HCT116 (cell line): ENCODE measurements around the gene IGFLR1. TPM values are rescaled to one million over a fixed set of nuclear protein-coding genes. Genes with fewer than 3 reads are reported as not detected.

Source experiments
- ATAC-seq: fragments of 200-7000 bp; cut with Tn5 transposase; 2 replicates; pipeline ENCODE4 v1.9.1; 2020; ENCODE audit warnings: mild to moderate bottlenecking, moderate library complexity
- BruUV-seq: library from RNA; stranded (reverse); fragments of 400-500 nt; replicated peaks from 2 replicates; lab custom pipeline; 2021; lab: Mats Ljungman, UMichigan
- CTCF ChIA-PET: fragments of 300-600 bp; sonication (Branson Sonifier 250); formaldehyde crosslinking; loops from one replicate; lab custom pipeline; 2021; ENCODE audit warnings: antibody characterized with exemption; lab: Charles Lee
- POLR2A ChIA-PET: fragments of 300-600, 350-600 bp; sonication (Branson Sonifier 250); formaldehyde crosslinking; loops from one replicate; lab custom pipeline; 2021; ENCODE audit warnings: antibody characterized with exemption; lab: Charles Lee
- RAD21 ChIA-PET, 2 experiments: fragments of 300-600 bp; sonication (Branson Sonifier 250); formaldehyde crosslinking; loops; one replicate each; lab custom pipeline; 2023; ENCODE audit warnings: low total read pairs in 2 of 2; ENCODE audit not compliant: uncharacterized antibody in 2 of 2, unreplicated experiment in 2 of 2, low non-redundant PET in 1 of 2; lab: Charles Lee
- DNase-seq: peaks from one replicate; pipeline ENCODE4 v3.0.0-alpha.2; 2010; ENCODE audit warnings: low read depth, low spot score
- H2AFZ ChIP-seq: fragments of 200-600 bp; shearing (Covaris generic), sonication (generic); 2 replicates; pipeline ENCODE4 v1.6.1; 2017; ENCODE audit warnings: low read depth, mixed run types, mixed read lengths, antibody characterized with exemption, low read length; ENCODE audit not compliant: poor library complexity, severe bottlenecking
- H3K27ac ChIP-seq: 2 replicates; pipeline ENCODE4 v1.5.1; 2012; ENCODE audit warnings: low read depth, low read length
- H3K27me3 ChIP-seq: fragments of 200-600 bp; sonication (generic); 2 replicates; pipeline ENCODE4 v1.6.1; 2016; ENCODE audit warnings: mixed run types, low read length, mixed read lengths; ENCODE audit not compliant: insufficient read depth
- H3K36me3 ChIP-seq, 2 experiments: fragments of 200-500 bp in 1 of 2; fragments of 200-600 bp in 1 of 2; sonication (Bioruptor generic) in 1 of 2; sonication (generic) in 1 of 2; 2 replicates each; pipeline versions ENCODE4 v1.5.1 to v1.6.1; 2014 to 2016; ENCODE audit warnings: low read length in 2 of 2, inconsistent platforms in 1 of 2, mixed read lengths in 1 of 2, mixed run types in 1 of 2; ENCODE audit not compliant: insufficient read depth in 2 of 2, control insufficient read depth in 1 of 2
- H3K4me1 ChIP-seq, 2 experiments: fragments of 200-600 bp in 1 of 2; sonication (generic) in 1 of 2; 2 replicates each; pipeline versions ENCODE4 v1.5.1 to v1.6.1; 2012 to 2017; ENCODE audit warnings: low read length in 2 of 2, inconsistent platforms in 1 of 2, mild to moderate bottlenecking in 1 of 2, mixed read lengths in 1 of 2, mixed run types in 1 of 2, moderate library complexity in 1 of 2; ENCODE audit not compliant: insufficient read depth in 2 of 2, control insufficient read depth in 1 of 2
- H3K4me2 ChIP-seq: fragments of 200-600 bp; sonication (generic); 2 replicates; pipeline ENCODE4 v1.6.1; 2017; ENCODE audit warnings: mixed run types, low read length, mixed read lengths
- H3K4me3 ChIP-seq, 2 experiments: fragments of 200-600 bp in 1 of 2; sonication (generic) in 1 of 2; replicated peaks in 1 of 2; 2 replicates each; pipeline ENCODE4 v1.5.1; 2011 to 2016; ENCODE audit warnings: low read length in 2 of 2, control low read depth in 1 of 2, low read depth in 1 of 2, mild to moderate bottlenecking in 1 of 2, mixed read lengths in 1 of 2, mixed run types in 1 of 2
- H3K79me2 ChIP-seq: fragments of 200-600 bp; sonication (generic); 2 replicates; pipeline ENCODE4 v1.6.1; 2017; ENCODE audit warnings: mild to moderate bottlenecking, mixed run types, low read length, moderate library complexity, mixed read lengths; ENCODE audit not compliant: insufficient read depth
- H3K9ac ChIP-seq: fragments of 200-600 bp; sonication (generic); 2 replicates; pipeline ENCODE4 v1.6.1; 2016; ENCODE audit warnings: low read length, mixed read lengths
- H3K9me2 ChIP-seq: fragments of 200-600 bp; sonication (generic), shearing (Covaris generic); 2 replicates; pipeline ENCODE4 v1.6.1; 2017; ENCODE audit warnings: mixed run types, mild to moderate bottlenecking, moderate library complexity; ENCODE audit not compliant: insufficient read depth
- H3K9me3 ChIP-seq, 2 experiments: fragments of 200-500 bp in 1 of 2; fragments of 200-600 bp in 1 of 2; sonication (Bioruptor generic) in 1 of 2; sonication (generic) in 1 of 2; 2 replicates each; pipeline ENCODE4 v1.6.1; 2014 to 2017; ENCODE audit warnings: low read length in 2 of 2, mixed read lengths in 2 of 2, inconsistent platforms in 1 of 2, low read depth in 1 of 2, mild to moderate bottlenecking in 1 of 2, mixed run types in 1 of 2, moderate library complexity in 1 of 2; ENCODE audit not compliant: control insufficient read depth in 1 of 2, insufficient read depth in 1 of 2
- H4K20me1 ChIP-seq: fragments of 200-600 bp; sonication (generic), shearing (Covaris generic); 2 replicates; pipeline ENCODE4 v1.6.1; 2017; ENCODE audit warnings: mixed run types, mild to moderate bottlenecking, moderate library complexity; ENCODE audit not compliant: insufficient read depth
- EGR1 ChIP-seq: IDR thresholded peaks from 2 replicates; pipeline ENCODE4 v1.6.1; 2012; ENCODE audit warnings: low read depth
- EZH2 ChIP-seq: fragments of 200-600 bp; sonication (generic); IDR thresholded peaks from 2 replicates; pipeline ENCODE4 v1.6.1; 2017; ENCODE audit warnings: antibody characterized with exemption, mixed run types
- MAX ChIP-seq: IDR thresholded peaks from 2 replicates; pipeline ENCODE4 v1.6.1; 2012
- POLR2AphosphoS5 ChIP-seq: IDR thresholded peaks from 2 replicates; pipeline ENCODE4 v1.6.1; 2011; ENCODE audit warnings: mild to moderate bottlenecking, low read depth, low read length, moderate library complexity
- REST ChIP-seq: IDR thresholded peaks from 2 replicates; pipeline ENCODE4 v1.6.1; 2012; ENCODE audit warnings: low read depth
- SP1 ChIP-seq: IDR thresholded peaks from 2 replicates; pipeline ENCODE4 v1.6.1; 2012; ENCODE audit warnings: low read depth
- SRF ChIP-seq: IDR thresholded peaks from 2 replicates; pipeline ENCODE4 v1.6.1; 2012; ENCODE audit warnings: low read depth
- ZBTB33 ChIP-seq: IDR thresholded peaks from 2 replicates; pipeline ENCODE4 v1.6.1; 2011; ENCODE audit warnings: mild to moderate bottlenecking, low read length, moderate library complexity; ENCODE audit not compliant: insufficient replicate concordance; ENCODE audit errors: extremely low read depth
- intact Hi-C: fragments of 100-400 bp; cut with micrococcal nuclease; formaldehyde crosslinking; loops from 2 replicates; pipeline ENCODE4 v1.10.0; 2022
- total RNA-seq: library from RNA; stranded (reverse); gene quantifications from one replicate; pipeline ENCODE4 v1.2.1, GENCODE V29; 2021; ENCODE audit not compliant: unreplicated experiment

IGFLR1 gene
- total RNA-seq, 1 experiment from 2014 or later = 8.3 TPM

GRCh38 chr19:35729021-35729420, 13.2 kb downstream of the IGFLR1 start (continued):
- TF ChIP-seq ZBTB33 = no peak
- TF ChIP-seq REST = no peak

GRCh38 chr19:35727956-35728706, 14.1 kb downstream of the IGFLR1 start:
- ChIA-PET RAD21 (no interaction called here), POLR2A (interaction anchor here (1.1 kb wide), 1 partner anchor 13 kb away, joined by 3 read pairs; no protein-coding TSS in a partner anchor), CTCF (no interaction called here)
- H3K4me2 ChIP-seq = no peak overlapping the region
- H3K27ac ChIP-seq = no peak overlapping the region
- peaks cover 60 to 73% of the 10 kb centered on the region in 2 experiments for H3K36me3 ChIP-seq
- H3K9ac ChIP-seq = no peak overlapping the region
- no peaks in the 10 kb centered on the region for H3K9me2 ChIP-seq
- no peaks in the 10 kb centered on the region for H3K4me1 ChIP-seq
- no peak overlapping the region for H2AFZ ChIP-seq
- no peak for DNase-seq
- no peaks in the 10 kb centered on the region for H3K79me2 ChIP-seq
- no peaks in the 10 kb centered on the region for H3K27me3 ChIP-seq
- no TSS peak for BruUV-seq
- TF ChIP-seq POLR2AphosphoS5 = no peak
- no peak for TF ChIP-seq EZH2
- no peak for TF ChIP-seq SRF
- no peak for TF ChIP-seq SP1
- no peak for TF ChIP-seq ZBTB33
- no peak for TF ChIP-seq EGR1
- TF ChIP-seq REST = no peak
- TF ChIP-seq MAX = no peak
- TF ChIP-seq, all 23 proteins: peak for 0
- intact Hi-C loops = no loop called here
- Histone ChIP-seq H3K9me3 (no peaks in the 10 kb centered on the region), H3K4me3 (no peak overlapping the region), H4K20me1 (no peaks in the 10 kb centered on the region)
- no peak for ATAC-seq
